HG02870 (cell line): ENCODE results near the gene ARGLU1.
"Not testable (repeated sequence)": the region's sequence is repeated elsewhere in the genome, so short reads cannot be mapped to it uniquely, and the experiment has no call there.

Experiments used
- ATAC-seq: cut with Tn5 transposase; IDR thresholded peaks from one replicate; pipeline ENCODE4 v1.9.1; 2021; ENCODE audit warnings: mild to moderate bottlenecking, moderate library complexity; ENCODE audit not compliant: unreplicated experiment

Gene ARGLU1, protein sequence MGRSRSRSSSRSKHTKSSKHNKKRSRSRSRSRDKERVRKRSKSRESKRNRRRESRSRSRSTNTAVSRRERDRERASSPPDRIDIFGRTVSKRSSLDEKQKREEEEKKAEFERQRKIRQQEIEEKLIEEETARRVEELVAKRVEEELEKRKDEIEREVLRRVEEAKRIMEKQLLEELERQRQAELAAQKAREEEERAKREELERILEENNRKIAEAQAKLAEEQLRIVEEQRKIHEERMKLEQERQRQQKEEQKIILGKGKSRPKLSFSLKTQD

DNA sequence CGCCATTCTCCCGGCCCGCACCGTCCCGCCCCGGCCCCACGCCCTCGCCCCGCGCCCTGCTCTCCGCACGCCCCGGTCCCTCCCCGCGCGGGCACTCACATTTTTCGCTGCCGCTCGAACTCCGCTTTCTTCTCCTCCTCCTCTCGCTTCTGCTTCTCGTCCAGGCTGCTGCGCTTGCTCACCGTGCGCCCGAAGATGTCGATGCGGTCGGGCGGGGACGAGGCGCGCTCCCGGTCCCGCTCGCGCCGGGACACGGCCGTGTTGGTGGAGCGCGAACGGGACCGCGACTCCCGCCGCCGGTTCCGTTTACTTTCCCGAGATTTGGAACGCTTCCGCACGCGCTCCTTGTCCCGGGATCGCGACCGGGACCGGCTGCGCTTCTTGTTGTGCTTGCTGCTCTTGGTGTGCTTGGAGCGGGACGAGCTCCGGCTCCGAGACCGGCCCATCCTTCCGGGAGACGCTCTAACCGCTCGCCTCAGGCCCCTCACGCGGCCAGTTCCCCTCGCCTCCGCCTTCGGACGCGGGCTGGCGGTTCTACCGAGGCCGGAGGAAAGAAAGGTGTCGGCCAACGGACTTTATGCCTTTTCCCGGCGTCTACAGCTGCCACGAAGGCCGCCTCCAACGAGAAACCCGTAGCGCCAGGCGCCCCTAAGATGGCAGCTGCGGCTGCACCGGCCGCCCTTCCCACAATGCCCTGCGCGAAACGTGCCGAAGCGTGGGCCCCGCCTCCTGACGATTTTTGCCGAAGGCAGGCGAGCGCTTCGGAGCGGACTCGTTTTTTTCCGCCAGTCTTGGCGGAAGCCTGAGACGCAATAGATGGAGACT, at the start of gene ARGLU1:
ARGLU1 (minus strand) TSS at position 664 of the 825 bp plus-strand sequence; CDS start at position 446, 218 bp downstream.
- peak; percentile 56 for ATAC-seq

DNA sequence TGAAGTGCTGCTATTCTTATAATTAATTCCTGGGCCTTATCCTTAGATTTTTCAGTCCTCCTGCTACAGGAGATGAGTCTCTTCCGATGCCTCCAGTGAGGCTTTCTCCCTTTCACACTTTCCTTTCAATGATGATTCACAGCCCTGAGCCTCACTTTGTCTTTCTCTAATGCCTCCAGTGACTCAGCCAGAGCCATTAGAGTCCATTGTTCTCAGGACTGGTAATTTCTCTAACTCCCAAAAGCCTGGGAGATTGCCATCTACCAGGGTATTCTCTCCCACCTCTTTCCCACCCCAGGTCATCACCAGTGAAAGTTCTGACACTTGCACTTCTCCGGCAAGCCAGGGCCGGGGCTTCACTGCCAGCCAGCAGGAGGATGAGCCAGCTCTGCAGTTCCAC, 49.6 kb upstream of the ARGLU1 start:
- ATAC-seq = no peak

DNA sequence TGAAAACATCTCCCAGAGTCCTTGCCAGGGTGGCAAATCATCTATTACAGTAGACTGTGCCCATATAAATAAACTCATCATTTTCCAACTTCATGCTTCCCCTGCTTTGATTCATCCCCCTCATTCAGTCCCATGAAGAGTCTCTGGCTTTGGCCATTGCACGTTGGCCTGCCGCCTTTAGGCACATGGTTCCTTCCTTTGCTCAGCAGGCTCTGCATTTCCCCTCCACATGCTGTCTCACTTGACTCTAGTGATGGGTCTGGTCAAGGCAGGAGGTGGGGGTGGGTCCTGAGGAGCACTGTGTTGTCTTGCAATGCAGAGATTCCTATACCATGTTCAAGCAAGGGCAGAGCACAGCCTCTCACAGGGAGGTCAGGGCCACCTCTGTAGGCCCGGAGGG, 48.8 kb upstream of the ARGLU1 start:
- no peak for ATAC-seq

DNA sequence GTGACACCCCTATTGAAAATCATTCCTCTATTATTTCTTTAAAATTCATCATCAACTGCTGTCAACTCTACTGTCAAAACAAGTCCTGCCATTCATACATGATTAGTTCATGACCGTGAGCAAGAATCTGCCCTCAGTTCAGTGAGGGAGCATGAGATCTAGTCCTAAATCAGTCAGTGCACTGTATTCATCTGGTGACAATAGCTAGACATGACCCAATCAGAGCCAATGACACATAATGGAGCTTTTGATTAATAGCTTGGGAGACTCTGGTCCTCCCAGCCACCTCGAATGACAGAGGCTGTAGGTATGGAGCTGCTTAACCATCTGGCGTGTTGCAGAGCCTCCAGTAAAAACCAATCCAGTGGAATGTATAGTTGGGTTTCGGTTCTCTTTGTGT, 46.9 kb upstream of the ARGLU1 start:
- ATAC-seq = no peak

DNA sequence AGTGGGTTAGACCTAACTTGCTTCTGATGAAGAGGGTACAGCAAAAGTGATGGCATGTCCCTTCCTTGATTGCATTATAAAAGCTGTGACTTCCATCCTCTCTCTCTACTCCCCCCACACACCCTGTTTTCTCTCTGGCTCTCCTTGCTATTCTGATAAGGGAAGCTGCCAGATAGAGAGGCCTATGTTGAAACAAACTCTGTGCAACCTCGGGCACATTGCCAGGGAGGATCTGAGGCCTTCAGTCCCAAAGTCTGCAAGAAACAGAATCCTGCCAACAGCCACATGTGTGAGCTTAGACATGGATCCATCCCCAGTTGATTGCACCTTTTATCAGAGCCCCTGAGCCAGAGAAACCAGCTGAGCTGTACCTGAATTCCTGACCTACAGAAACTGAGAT, 44.8 kb upstream of the ARGLU1 start:
- no peak for ATAC-seq

DNA sequence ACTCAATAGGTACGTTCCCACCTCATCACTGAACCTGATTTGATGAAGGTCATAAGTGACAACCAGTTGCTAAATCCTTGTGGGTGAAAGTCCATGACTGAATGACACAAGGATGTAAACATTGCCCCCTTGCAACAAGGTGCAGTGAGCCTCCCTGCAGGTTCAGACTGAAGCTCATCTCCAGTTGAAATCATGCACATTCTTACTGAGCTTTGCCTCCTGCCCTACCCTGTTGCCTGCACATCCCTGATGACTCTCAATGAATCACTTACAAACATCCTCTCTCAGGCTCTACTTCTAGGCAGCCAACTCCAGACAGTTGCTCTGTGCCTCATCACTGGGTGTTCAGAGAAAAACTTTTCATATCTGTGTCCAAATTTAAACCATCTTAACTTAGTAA, 42.5 kb upstream of the ARGLU1 start:
- ATAC-seq = no peak

DNA sequence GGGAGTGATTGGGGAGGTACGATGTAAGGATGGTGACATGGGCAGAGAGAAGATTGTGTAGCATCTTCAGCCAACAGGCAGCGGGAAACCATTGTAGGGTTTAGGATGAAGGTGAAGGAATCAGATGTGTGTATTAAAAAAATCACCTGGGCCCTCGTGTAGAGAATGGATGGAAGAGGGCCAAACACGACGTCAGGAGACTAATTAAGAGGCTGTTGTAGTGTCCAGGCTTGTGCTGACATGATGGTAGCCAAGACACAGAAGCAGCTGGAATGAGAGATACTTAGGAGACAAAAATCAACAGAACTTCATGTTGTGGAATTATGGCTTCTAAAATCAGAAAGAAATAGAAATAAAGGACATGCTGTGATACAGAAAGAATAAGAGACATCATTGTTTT, 41.2 kb upstream of the ARGLU1 start:
- no peak for ATAC-seq

DNA sequence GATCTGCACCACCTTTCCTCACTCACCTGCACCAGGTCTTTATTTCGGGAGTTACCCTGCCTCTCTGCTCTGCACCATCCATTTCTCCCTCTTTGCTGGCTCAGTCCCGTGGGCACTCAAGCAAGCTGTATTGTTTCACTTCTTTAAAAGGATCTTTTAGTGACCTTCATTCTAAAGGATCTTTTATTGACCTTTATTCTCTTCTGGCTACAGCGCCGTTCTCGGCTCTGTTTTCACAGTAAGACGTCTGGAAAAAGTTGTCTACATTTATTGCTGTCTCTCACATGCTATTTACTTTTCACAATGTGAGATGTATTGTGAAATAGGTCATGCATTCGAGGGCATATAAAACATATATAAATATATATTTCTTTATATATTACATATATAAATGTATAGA, 35.6 kb upstream of the ARGLU1 start:
- no peak for ATAC-seq

DNA sequence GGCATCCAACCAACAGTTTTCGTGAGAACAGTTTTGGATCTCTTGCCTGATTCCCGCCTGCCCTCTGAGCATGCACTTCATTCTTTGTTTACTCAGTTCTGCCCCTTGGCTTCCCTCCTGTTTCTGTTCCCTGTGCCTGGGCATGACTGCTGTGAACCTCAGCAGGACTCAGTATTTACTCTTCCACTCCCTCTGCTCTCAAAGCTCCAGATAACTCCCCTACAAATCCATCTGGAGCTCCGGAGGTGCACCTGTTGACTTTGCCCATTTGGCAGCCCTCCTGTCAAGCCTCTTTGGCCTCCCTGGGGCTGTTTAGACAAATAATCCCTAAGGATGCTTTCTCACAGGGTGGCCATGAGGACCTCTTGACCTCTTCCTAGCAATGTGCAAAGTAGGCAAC, 34.2 kb upstream of the ARGLU1 start:
- ATAC-seq = no peak

DNA sequence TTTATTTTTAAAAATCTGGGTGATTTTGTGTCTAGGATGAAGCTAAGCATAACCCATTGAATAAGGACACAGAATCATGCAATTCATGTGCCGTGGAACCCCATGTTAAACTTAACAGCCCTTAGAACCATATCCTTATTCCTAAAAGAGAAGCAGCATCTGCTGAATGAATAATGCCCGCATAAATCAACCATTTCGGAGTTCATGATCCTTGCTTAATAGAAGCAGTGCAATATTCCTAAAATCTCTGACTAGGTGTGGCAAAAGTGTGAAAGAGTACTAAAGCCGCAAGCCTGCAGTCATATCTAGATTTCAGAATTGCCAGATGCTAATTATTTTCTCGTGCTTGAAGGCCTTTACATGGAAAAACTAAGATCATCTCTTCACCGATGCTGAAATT, 33.6 kb upstream of the ARGLU1 start:
- no peak for ATAC-seq

DNA sequence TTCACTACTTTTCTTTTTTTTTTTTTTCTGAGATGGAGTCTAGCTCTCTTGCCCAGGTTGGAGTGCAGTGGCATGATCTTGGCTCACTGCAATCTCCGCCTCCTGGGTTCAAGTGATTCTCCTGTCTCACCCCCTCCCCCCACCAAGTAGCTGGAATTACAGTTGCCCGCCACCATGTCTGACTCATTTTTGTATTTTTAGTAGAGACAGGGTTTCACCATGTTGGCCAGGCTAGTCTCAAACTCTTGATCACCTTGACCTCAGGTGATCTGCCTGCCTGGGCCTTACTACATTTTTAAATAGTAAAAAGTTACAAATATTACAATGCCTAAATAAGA, 32.8 kb upstream of the ARGLU1 start:
- ATAC-seq = not testable (repeated sequence)

DNA sequence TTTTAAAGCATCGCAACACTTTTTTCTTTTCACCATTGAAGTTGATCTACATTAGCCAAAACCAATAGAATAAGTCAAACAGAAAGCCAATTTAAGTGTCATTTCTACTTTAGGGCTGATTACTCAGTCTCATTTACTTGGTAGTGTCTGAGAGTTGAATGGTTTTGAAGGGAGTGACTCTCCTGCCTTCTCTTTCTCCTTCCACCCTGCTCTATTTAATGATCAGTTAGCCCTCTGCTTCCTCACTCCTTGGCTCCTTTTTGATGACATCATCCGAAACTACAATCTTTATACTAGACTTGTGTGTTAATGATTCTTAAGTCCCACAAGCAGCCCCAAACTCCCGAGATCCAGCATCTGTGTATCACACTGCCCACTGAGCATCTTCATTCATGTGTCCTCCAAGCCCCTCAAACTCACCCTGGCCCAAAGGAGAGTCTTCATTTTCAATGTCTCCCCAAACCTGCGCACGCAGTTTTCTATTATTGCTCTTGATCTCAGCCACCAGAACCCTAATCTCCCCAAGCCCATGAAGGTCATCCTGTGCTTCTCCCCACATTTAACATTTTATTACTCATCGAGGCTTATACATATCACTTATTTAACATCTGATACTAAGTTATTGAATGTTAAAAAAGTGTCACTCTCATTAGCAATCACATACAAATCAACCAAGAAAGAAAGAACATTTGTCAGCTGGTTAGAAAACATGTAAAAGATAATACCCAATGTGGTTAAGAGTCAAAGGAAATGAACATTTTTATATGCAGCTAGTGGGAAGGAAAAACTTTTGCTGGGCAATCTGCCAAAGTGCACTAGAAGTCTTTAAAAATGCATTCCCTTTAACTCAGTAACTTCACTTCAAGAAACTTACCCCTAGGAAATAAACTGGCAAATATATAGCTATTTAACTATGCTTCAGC, 32.2 kb upstream of the ARGLU1 start:
- no peak for ATAC-seq

DNA sequence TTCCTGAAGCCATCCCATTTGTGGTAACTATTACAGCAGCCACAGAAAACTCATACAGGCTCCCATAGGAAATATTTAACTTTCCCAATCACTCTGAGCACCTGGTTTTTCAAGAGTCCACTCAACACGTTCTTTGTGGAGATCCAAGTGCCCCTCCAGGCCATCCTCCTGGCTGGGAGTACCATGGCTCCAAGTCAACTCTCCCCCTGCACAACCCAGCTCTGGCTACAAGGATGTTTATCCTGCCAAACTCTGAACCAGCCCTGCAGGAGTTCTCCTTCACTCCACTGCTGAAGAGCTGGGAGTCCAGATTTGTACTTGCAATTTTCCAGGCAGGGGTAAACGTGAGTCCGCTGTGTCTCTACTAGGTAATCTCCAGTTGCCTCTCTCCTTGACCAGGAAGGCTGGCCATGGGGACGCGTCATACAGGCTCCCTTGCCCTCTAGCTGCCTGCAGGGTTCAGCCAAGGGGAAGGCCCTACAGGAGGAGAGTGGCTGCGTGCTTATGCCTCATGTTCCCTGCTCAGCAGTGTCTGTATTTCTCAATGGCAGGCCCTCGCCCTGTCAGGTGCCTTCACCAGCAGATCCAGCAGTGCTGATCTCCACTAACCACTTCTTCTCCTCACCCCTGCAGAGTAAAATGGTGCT, 29.9 kb upstream of the ARGLU1 start:
- ATAC-seq = no peak

DNA sequence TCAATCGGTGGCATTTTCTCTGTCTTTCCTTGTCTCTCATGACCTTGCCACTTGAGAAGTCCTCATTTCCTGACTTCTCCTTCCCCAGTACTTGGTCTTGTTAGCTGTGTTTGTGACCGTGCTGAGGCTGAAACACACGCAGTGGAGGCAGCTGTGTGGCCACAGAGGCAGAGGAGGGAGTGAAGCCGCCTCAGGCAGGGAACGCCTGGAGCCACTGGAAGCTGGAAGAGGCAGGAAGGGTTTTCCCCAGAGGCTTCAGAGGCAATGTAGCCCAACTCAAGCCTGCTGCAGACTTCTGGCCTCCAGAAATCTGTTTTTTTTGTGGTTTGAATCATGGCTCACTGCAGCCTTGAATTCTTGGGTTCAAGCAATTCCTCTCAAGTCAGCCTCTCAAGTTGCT, 29.2 kb upstream of the ARGLU1 start:
- ATAC-seq = no peak

DNA sequence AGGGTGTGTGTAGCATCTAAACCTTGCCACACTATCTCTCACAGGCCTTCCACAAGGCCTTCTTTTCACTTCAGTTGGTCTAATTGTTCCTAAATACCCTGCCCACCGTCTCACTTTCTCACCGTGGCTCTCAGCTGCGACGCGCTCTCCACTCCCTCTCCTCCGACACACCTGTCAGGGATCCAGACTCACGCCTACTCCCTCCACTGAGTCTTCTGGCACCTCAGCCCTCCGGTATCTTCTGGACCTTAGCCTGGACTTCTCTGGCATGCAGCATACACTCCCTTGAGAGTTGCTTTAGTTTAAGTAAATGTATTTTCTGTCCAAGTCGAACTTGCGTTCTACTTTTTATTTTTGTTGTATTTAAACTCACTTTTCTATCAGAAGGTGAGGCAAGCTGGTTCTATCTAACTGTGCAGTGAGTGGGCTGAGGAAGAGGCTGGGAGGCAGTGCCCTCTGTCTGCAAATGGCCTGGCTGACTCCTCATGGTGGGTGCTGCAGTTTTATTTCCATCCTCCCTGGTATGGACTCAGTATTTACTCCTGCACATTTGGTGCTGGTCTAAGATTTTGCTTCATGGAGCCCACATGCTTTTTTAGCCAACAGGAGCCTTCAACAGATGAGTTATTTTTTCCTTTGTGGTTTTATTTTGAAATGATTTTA, 28.5 kb upstream of the ARGLU1 start:
- ATAC-seq = no peak

DNA sequence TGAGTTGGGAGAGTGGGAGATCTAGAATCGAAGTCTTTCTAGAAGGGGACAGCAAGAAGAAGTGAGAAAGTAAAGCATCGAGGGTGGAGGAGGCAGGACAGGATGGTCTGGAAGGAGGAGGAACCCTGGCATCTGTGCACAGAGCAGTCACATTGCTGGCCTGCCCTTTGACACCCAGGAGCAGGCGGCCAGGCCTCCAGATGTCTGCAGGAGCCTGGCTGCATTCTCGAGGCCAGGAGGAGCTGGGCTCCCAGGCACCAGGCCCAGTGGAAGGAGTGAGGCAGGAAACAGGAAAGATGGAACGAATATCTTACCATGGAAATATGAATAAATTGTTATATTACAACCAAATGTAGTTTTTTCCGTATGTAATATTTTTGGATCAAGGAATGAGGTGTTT, 27.7 kb upstream of the ARGLU1 start:
- no peak for ATAC-seq

DNA sequence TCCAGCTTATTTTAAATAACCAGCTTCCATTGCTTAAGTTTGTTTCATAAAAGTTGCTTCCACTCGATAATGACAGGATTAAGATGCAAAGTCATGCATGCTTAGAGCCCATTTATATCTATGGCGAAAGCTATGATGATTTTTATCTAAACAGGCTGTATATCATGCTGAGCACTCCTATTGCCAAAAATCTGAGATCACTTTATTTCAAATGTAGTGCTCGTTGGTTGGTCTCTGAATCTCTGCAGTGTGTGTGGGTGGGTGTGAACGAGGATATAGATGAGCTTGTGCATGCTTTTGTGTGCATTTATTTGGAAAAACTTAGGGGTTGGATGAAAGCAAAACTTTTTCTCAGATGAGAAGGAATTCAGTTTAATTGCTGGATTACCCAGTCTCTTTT, 27.0 kb upstream of the ARGLU1 start:
- ATAC-seq = no peak

DNA sequence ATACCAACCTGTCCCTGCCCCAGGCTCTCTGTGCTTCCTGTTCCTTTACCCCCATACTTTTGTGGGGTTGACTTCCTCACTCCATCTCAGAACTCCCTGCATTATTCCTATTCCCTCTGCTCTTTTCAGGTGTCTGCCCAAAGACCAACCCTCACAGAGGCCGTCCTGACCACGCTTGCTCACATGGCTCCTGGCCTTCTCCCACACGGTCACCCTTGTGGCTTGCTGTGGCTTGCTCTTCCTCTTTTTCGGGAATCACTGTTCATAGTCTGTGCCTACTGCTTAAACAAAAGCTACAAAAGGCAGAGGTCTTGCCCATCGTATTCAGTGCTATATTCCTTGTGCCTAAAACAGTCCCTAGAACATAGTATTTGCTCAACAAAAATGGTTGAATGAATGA, 25.2 kb upstream of the ARGLU1 start:
- no peak for ATAC-seq

DNA sequence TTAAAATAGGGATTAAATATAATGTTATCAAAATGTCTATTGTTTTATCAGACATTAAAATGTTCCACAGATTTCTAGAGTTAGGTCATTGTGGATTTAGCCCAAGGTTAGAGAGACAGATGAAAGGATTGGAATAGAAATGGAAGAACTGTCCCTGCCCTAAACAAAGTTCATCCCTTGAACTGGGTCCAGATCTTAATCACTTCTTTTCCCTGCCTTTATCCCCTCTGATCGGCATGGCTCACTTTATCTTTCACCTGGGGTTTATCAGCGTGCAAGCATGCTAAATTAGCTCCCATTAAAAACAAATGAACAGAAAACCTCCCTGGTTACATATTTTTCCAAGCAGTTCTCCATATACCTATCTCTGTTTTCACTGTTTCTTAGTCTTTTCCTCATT, 23.4 kb upstream of the ARGLU1 start:
- ATAC-seq = no peak

DNA sequence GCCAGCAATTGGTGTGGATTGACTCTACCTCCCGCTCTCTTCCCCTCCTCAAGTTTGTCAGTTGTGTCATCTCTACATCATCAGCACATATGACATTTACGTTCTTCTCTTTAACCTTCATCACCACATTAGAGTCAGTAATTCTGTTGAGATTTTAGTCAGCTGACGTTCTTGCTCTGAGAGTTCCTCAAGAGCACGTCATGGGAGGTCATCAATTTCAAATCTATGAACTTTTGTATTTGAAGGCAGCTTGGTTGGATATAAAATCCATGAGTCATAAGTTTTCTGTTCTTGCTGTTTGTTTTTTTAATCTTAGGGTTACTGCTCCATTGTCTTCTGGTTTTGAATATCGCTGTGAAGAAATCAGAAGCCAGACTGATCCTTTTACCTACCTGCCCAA, 21.8 kb upstream of the ARGLU1 start:
- no peak for ATAC-seq

DNA sequence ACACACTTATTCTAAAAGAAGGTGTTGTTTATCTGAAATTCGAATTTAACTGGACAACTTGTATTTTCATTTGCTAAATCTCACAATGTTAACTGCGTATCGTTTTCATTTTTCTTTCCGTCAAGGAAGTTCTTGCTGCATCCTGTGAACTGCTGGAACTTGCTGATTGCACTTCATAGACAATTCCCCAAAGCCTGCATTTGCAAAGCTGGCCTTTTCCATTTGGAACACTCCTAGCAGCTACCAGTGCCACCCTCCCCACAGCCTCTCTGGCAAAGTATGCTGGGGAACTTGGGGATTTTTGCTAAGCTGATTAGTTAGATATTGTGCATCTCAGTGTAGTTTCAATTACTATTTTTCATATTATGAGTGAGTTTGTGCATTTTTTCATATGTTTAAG, 20.4 kb upstream of the ARGLU1 start:
- ATAC-seq = no peak
